VCaP (cell line): Measurements from ENCODE around the gene MAP7.

Experiments
- H3K27ac ChIP-seq: fragments of 450-650 bp; 2 replicates; pipeline ENCODE4 v1.5.1; 2017
- CTCF ChIP-seq: fragments of 450-650 bp; conservative IDR thresholded peaks from 2 replicates; pipeline ENCODE4 v1.5.1; 2017; ENCODE audit warnings: mild to moderate bottlenecking, moderate library complexity

The MAP7 gene

GRCh38 chr6:136465766-136466303 lies 84.4 kb downstream of the MAP7 start:
- no peak for TF ChIP-seq CTCF
- no peak overlapping the region for H3K27ac ChIP-seq

- TF ChIP-seq CTCF = no peak
- no peak overlapping the region for H3K27ac ChIP-seq
These were observed 85.3 kb downstream of the MAP7 start for GRCh38 chr6:136464874-136465273.

- no peak for TF ChIP-seq CTCF
These were observed 86.1 kb downstream of the MAP7 start for GRCh38 chr6:136464148-136464547.

GRCh38 chr6:136463743-136464142 lies 86.5 kb downstream of the MAP7 start:
- TF ChIP-seq CTCF = no peak
- H3K27ac ChIP-seq = no peak overlapping the region

More at GRCh38 chr6:136464148-136464547, 86.1 kb downstream of the MAP7 start:
- no peak overlapping the region for H3K27ac ChIP-seq

GRCh38 chr6:136446579-136447187 lies 103.5 kb downstream of the MAP7 start:
- no peak for TF ChIP-seq CTCF
- H3K27ac ChIP-seq = no peak overlapping the region

- no peak for TF ChIP-seq CTCF
- H3K27ac ChIP-seq = no peak overlapping the region
These were observed 104.1 kb downstream of the MAP7 start for GRCh38 chr6:136446145-136446544.

GRCh38 chr6:136445063-136445462 lies 105.2 kb downstream of the MAP7 start:
- no peak for TF ChIP-seq CTCF
- H3K27ac ChIP-seq = no peak overlapping the region
